Endometrium (tissue), 2 donors: Measurements from ENCODE around the gene BTD.
"Not testable (repeated sequence)": the region's sequence is repeated elsewhere in the genome, so short reads cannot be mapped to it uniquely, and the experiment has no call there.

Experiments
- FAIRE-seq: peaks from 2 replicates; lab custom pipeline; 2012; peaks lifted over from hg19 to GRCh38; lab: Jason Lieb, UNC
- donor health status: control.
- donor health status: control.

The BTD gene

DNA sequence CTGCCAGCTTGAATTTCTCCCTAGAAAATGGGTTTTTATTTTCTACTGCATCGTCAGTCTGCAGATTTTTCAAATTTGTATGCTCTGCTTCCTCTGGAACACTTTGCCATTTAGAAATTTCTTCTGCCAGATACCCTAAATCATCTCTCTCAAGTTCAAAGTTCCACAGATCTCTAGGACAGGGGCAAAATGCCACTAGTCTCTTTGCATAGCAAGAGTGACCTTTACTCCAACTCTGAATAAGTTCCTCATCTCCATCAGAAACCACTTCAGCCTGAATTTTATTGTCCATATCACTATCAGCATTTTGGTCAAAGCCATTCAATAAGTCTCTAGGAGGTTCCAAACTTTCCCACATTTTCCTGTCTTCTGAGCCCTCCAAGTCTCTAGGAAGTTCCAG is 3.0 kb downstream of the BTD start:
- FAIRE-seq = not testable (repeated sequence)

DNA sequence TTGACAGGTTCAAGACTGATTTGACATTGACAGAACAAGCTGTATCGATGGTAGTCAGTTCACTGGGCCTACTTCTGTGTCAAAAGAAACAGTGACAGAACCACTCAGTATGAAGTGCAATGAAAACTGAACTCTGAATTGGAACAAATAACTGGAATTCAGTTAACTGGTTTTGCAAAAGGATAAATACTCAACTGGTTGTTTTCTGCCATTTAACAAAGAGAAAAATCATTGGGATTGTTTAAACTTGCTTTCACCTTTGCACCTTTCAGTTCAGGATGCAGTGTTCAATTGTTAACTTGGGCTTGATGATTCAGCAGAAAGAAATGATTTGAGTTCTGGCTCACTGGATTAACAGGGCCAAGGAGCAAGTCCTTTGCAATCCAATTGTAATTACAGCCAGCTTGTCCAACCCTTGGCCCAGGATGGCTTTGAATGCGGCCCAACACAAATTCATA is 4.9 kb downstream of the BTD start:
- no peak for FAIRE-seq

DNA sequence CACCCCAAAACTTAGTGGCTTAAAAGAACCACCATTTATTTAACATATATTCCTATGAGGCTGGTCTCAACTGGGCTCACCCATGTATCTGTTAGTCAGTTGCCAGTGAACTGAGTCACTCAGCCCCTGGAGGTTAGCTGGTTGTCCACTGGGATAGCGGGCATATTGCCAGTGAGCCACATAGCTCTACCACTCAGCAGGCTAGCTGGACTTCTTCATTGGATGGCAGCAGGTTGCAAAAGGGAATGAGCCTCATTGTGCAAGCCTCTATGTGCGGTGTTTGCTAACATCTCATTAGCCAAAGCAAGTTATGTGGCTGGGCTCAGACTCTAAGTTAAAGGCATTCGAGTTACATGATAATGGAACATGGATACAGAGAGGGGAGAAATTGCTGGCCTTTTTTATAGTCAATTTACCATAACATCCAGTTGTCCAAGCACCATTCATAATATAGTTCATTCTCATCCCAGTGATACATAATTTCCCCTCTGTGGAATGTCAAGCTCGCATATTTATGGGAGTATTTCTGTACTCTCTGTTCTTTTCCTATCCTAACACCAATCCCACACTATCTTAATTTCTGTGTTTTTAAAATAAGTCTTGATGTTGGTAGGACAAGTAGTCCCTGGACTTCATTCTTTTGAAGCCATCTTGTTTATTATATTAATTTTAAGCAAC is 8.7 kb downstream of the BTD start:
- no peak for FAIRE-seq

DNA sequence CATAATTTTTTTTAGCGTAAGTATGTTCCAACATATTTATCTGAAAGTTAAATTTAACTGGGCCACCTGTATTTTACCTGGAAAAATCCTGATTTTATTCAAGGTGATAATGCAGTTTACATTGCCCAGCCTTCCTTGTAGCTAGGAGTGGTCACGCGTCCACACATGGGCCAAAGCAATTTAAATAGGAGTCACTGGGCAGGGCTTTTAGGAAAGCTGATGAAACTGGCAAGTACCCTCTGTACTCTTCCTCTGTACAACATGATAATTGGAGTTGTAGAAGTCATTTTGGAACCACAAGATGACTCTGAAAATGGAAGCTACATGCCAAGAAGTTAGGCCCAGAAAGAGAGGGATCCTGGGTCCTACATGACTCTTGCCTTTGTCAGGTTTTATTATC is 9.5 kb downstream of the BTD start:
- no peak for FAIRE-seq

DNA sequence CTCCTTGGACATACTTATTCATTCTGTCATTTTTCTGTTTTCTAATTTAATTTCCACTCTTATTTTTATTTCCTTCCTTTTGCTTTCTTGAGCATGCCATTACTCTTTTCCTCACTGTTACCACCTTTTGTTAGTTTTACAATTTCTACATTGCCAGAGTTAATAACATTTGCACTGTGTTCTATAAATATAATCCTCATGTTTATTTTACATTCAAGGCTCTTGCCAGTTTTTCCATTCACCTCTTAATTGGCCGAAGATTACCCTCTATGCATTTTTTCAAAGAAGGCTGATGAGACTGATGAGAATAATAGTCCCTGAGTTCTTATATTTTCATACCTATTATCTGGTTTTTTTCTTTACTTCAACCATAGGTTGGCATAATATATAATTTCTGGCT is 10.5 kb downstream of the BTD start:
- peak; percentile 26 for FAIRE-seq

DNA sequence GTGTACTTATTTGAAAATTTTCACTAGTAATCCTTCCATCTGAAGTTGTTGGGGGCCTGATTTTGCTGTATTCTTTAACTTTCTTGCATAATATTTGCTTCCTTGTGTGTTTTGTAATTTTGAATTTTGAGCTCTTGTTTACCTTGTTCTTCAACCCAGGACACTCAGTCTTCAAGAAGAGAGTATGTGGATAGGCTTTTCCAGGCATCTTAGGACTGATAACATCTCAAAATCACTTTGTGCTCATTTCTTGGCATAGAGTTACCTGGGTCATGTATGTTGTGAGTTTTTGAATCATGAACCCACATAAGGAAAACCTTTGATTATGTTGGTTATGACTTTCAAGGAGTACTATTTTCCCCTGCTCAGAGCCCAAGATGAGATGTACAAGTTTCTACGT is 13.4 kb downstream of the BTD start:
- FAIRE-seq = no peak

DNA sequence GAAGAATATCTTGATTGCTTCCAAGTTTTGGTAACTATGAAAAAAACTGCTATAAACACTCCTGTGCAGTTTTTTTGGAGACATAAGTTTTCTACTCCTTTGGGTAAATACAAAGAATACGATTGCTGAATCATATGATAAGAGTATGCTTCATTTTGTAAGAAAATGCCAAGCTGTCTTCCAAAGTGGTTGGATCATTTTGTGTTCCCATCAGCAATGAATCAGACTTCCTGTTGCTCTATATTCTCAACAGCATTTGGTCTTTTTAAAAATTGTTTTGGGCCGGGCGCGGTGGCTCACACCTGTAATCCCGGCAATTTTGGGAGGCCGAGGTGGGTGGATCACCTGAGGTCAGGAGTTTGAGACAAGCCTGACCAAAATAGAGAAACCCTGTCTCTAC is 14.5 kb downstream of the BTD start:
- no peak for FAIRE-seq

DNA sequence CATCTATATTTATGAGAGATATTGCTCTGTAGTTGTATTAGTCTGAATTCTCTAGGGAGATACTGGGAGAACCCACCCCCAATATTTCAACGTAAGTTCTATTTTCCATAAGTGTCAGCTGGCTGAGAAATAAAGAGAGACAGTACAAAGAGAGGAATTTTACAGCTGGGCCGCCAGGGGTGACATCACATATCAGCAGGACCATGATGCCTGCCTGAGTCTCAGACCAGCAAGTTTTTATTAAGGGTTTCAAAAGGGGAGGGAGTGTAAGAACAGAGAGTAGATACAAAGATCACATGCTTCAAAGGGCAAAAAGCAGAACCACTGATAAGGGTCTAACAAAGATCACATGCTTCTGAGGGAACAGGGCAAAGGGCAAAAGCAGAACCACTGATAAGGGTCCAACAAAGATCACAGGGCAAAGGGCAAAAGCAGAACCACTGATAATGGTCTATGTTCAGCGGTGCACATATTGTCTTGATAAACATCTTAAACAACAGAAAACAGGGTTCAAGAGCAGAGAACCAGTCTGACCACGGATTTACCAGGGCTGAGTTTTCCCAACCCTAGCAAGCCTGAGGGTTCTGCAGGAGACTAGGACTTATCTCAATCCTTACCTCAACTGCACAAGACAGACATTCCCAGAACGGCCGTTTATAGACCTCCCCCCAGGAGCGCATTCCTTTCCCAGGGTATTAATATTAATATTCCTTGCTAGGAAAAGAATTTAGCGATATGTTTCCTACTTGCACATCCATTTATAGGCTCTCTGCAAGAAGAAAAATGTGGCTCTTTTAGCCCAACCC is 18.3 kb downstream of the BTD start:
- FAIRE-seq = not testable (repeated sequence)

DNA sequence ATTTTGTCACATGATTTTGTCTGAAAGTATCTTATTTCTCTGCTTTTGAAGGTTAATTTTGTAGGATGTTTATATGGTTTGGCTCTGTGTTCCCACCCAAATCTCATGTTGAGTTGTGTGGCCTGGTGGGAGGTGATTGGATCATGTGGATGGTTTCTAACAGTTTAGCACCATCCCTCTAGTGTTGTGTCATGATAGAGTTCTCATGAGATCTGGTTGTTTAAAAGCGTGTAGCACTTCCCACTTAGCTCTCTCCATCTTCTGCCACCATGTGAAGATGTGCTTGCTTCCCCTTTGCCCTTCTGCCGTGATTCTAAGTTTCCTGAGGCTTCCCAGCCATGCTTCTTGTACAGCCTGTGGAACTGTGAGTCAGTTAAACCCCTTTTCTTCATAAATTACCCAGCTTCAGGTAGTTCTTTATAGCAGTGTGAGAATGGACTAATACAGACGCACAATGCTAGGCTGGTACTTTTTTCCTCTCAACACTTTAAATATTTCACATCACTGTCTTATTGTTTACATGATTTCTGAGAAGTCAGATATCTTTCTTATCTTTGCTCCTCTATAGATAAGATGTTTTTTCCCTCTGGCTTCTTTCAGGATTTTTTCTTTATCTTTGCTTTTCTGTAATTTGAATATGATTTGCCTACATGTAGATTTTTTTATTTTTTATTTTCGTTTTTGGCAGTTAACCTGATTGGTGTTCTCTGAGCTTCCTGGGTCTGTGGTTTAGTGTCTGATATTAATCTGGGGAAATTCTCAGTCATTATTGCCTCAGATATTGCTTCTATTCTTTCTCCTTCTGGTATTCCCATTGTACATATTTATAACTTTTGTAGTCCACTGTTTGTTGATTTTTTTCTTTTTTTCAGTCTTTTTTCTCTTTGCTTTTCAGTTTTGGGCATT is 22.2 kb downstream of the BTD start:
- no peak for FAIRE-seq

DNA sequence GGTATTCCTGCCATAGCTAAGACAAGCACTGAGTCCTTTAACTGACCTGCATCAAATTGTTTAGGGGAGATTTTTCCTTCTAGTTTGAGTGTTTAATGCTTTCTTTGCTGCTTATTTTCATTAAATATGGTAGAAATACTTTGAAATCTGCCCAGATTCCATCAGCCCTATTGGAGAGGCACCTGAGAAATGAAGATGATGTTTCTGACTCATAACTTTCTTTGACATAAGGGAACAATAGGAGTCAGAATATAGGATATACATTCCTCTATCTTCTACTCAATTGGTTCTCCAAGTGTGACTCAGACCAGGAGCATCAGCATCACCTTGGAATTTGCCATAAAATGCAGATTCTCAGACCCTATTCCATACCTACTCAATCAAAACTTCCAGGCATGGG is 27.4 kb downstream of the BTD start:
- no peak for FAIRE-seq

DNA sequence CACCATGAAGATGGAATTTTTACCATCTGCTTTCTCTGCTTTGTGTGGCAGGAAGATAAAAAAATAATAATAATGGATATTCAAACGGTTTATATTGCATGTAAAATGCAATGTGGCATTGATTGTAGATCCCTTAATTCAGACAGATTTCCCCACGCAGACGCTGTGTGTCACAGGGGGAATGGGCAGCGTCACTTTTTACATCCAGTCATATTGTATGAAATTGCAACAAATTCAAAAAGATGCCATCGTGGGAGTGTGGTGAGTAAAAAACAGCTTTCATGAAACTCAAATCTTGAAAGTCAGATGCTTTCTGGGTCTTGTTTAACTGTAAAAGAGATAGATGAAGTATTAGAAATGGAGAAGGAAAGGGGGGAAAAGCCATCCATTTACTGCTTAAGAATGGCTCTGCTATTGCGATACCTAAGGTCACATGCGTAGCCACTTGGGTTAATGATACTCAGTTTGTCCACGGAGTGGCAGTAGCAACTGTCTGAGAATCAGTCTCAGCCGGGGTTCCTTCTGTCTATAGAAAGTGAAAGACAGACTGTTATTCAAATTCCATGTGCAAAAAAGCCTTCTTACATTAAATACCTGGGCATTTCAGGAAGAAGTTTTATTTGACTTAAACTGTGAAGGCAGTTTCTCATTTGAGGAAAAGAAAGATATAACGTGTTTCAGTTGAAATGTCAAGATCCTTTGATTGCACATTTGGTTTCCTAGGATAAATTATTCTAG is 28.5 kb downstream of the BTD start:
- peak; percentile 35 for FAIRE-seq

DNA sequence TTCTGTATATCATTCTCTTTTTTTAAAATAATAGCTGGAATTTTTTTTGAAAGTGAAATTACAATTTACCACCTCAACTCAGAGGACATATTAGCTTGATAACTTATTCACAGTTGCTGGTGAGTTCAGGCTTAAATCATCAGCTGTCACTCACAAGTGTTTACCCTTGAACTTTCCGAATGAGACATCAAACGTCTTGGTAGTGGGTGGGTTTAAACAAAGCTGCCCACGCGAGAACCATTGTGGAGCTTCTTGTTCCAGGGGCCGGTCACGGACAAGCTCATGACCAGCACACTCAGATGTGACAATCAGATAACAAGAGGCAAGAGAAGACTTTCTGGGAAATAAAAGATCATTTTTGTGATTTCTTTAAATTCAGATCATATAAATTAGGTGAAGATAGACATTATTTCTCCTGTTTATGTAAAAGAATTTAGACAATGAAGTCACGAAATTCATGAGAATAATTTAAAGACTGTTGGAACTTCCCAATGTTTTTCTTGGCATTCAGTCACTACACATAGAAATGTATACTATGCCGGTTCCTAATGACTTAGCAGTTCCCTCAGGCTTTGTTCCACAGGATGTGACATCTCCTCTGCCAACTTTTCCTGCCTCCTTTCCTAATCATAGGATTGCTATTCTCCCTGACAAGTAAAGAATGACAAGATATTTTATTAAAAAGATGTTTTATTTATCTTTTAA is 29.3 kb downstream of the BTD start:
- no peak for FAIRE-seq

DNA sequence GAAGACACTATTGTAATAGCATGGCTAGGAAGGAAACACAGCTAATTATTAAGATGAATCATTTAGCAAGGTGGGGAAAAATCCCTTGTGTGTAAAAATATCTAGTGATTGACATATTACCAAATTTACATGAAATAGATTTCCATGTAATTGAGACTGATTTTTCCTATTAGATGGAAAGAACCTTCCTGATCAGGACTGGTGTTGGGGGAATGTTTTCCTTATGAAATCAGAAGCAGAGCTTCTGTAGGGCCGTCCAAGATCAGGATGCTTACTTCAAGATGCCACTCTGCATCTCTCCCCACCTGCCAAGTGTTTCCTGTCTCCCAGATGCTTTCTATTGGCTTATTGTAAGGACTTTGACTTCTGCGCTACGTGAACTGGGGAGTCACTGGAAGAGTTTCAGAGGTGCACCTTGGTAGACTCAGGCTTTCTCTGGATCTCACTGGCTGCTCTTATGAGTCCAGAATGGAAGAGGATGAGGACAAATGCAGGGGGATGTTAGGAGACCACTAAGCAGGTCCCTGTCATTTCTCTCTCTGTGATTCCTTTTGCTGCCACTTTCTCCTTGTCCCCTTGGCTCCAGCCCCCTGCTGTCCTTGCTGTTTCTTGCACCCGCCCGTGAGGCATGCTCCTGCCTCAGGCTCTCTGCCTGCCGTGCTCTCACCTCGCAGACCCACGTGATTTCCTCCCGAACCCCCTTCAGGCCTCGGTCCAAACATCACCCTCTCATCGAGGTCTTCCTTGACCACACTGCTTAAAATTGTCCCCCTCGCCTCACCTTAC is 30.1 kb downstream of the BTD start:
- no peak for FAIRE-seq

DNA sequence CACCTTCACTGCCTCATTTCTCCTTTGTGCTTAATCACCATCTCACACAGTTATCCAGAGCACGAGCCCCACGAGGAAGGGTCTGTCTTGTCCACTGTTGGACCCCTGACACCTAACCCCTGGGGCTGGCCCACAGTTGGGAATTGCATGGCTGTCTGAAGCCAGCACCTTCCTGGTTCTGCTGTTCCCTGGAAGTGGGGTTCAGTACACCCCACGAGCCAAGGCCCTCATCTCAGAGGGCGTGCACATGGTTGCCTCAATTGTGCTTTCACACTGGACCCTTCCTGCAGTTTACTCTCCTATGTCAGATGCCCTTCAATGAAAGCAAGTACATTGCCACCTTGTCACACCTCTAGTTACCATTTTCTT is 30.7 kb downstream of the BTD start:
- no peak for FAIRE-seq

DNA sequence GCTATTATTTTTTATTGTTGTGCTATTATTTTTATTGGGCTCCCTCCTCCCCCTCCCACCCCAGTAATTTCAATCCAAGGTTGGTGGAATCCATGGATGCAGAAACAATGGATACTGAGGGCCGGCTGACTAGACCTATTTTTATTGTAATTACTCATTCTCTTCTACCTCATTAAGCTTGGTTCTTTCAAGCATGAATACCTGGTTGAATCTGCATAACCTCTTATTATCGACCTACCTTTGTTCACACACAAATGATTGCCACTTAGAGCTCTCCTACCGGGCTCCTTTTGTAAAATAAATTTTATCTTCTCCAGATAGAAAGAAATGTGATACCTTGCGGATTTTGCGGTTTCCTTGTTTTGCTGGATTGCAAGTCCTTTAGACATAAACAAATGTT is 31.6 kb downstream of the BTD start:
- no peak for FAIRE-seq

DNA sequence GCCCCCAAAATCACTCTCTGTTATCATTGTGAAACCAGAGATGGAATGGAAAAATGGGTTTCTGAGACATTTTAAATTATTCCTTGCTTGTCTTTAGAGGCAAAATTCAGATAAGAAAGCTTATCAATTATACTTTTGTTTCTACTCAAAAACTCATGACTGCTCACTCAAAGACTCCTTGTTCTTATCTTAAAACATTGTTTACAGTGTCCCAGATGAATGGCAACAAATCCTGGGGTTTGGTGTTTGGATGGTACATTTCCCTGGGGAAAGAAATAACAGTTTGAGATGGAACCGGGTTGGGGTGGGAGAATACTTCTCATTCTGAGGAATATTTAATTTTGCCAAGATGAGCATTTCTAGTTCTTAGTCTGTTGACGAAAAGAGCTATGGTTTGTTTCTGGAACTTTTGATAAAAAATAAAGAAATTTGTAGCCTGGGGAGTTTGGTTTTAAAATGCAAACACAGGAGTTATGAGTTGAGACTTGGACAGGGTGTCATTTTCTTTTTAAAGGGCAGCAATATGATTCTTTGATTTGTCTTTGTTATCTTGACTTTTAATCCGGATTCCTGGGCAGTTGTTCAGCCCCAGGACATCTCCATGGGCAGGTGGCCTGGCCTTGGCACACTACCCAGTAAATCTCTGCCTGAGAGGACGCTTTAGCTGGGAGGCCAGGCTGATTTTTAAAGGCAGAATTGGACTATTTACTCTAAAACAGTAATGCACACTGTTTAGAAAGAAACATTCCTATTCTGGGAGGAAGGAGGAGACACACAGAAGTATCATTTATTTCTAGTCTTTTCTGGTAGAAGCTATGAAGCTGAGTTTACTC is 32.4 kb downstream of the BTD start:
- no peak for FAIRE-seq

DNA sequence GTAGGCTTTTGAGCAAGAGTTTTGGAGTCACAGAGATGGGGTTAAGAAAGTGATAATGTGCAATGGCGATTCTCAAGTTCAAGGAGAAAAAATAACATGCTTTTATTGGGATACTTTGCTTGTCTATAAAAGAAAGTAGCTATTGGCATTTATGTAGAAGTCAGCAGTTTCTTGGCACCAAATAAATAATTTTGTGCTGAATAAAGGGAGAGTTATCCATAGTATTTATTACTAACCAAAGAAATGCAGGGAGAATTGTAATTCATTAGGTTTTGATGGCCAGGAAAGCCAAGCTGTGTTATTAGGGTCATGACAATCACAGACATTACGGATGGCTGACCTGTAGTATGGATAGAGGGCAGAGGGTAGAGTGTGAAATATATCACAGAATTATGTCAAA is 33.1 kb downstream of the BTD start:
- FAIRE-seq = no peak

DNA sequence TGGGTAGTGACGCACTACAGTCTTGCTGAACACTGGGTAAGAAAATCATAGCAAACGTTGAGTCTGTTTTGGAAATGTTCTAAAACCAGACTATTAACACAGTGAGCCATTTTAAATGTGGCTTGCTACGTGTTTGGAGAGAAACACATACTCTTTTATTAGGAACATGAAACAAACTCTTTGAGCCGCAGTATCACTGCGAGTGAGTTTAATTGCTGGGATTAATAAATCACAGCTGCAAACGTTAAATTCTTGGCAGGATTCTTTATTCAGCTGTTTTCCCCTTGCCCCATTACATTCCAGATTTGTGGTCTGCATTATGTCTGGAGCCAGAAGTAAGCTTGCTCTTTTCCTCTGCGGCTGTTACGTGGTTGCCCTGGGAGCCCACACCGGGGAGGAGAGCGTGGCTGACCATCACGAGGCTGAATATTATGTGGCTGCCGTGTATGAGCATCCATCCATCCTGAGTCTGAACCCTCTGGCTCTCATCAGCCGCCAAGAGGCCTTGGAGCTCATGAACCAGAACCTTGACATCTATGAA is 33.6 kb downstream of the BTD start:
- peak; percentile 85 for FAIRE-seq

DNA sequence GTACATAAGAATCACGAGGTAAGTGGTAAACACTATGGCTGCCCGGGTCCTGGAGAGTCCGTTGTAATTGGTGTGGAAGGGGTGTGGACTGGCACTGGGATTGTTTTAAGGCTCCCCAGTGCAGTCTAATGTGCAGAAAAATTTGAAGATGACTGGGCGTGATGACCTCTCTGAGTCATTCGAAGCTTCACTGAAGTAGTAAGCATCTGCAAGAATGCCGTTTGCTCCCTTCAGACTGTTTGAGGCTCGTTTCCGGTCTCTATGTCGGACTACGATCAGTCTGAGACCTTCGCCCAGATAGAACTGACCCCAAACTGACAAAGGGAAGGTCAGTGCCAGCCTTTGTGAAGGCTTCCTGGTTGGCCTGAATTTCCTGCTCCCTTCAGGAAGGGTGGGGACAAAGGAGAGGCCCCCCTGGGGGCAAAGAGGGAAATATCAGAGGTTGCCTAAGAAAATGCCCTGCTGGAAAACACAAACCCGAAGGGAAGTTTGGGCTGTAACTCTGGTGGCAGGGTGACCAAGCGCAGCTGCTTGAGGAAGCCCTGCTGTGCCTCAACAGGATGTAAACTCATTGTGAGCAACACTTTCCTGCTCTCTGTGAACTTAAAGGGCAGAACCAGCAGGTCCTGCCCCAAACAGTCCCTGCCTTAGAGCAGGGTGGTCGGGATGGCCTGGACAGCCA is 34.6 kb downstream of the BTD start:
- FAIRE-seq = no peak
